ENCODE data around the gene TNFRSF4.

The TNFRSF4 gene

GRCh38 chr1:1216770-1217620 lies 3.0 kb upstream of the TNFRSF4 start:
- DNase-seq: no peak

DNA sequence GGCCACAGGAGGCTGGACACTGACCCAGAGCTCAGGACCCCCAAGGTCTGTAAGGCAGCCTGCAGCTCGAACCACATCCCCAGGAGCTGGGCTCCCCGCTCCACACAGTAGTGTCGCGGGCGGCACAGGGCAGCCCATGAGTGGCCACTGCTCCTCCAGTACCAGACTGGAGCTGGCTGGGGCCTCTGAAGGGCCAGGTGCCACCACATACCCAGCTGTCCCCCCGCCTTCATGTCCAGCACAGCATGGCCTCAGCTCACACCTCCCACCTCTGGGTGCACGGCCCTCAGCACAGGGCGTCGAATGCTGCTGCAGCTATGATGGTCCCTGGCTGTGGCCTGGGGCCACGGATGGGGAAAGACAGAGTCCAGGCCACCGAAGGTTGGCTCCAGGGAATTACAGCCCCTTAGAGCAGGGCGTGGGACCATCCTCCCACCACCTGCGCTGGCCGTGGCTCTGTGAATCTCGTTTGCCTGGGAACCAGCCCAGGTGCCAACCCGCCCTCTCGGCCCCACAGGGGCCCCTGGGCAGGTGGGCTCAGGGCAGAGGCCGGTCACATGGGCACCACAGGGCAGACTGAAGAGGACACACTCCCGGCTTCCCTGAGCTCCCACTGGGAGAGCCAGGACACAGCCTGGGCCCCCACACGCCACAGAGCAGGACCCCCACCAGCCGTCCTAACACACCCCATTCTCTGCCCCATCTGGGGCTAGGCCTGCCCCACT lies 2.1 kb upstream of the TNFRSF4 start:
- no peak for DNase-seq

GRCh38 chr1:1215080-1215676 lies 1.2 kb upstream of the TNFRSF4 start:
- no peak for DNase-seq

GRCh38 chr1:1212780-1213344 lies 1.1 kb downstream of the TNFRSF4 start:
- no peak for DNase-seq

- no peak for DNase-seq
Observed at GRCh38 chr1:1211541-1212441, 2.2 kb downstream of the TNFRSF4 start.

DNA sequence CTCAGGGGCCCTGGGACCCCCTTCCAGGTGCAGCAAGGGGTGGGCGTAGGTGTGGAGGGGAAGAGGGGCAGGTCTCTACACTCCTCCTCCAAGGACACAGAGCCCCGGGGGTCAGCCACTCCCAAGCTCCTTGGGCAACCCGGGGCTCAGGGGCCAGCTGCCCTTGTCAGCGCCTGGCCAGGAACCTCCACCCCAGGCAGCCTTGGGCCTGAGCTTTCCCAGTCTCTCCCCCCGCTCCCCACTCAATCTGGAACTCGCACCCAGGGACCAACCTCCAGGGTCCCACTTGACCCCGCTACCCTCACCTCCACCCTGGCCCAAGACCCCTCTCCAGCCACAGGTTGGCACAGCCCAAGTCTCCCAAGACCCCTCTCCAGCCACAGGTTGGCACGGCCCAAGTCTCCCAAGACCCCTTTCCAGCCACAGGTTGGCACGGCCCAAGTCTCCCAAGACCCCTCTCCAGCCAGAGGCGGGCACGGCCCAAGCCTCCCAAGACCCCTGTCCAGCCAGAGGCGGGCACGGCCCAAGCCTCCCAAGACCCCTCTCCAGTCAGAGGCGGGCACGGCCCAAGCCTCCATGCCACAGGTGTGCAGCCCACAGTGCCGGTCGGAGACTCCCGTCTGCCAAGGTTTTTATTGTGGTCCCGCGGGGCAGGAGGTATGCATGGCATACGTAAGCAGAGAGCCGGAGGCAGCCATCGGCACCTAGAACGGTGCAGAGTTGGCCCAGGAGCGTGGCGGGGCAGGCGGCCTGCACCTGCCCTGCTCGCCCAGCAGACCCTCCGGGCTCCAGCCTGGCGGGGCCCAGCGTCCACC lies 3.0 kb downstream of the TNFRSF4 start:
- DNase-seq: no peak

GRCh38 chr1:1208713-1209433 lies 5.1 kb downstream of the TNFRSF4 start:
- DNase-seq: no peak

DNA sequence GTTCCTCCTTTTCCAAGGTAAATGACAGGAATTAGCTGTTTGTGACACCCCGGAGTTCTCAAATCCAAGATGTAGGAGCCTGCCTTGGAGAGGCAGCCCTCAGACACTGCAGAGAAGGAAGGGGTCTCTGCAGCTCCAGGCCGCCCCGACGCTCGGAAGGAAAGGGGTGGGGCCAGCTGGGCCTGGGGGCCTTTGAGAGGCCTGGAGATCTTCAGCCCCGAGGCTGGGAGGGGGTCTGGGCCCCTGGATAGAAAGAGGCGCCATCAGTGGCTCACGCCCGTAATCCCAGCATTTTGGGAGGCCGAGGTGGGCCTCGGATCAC lies 6.4 kb downstream of the TNFRSF4 start:
- no peak for DNase-seq

DNA sequence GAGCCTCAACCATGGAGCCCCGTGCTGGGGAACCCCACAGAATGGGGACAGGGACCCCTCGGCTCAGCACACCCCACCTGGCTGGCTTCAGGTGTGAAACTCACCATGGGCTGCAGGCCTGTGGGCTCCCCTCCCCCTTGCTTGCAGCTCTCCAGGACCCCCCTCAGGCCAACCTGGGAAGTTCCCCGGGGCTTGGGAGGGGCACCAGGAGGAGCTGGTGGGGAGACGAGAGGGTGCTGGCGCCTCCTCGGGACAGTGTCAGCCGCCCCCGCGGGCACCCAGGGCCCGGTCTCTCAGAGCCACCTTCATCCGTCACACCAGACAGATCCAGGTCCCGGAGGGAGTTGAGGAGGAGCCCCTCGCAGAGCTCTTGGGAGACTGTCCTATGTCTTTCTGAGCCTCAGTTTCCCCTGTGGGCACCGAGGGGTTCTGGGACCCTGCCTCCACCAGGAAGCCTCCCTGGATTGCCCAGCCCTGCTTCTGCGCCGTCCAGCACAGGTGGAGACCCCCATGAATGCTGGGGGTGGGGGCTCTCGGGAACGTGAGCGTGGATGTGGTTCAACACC lies 6.9 kb downstream of the TNFRSF4 start:
- no peak for DNase-seq

DNA sequence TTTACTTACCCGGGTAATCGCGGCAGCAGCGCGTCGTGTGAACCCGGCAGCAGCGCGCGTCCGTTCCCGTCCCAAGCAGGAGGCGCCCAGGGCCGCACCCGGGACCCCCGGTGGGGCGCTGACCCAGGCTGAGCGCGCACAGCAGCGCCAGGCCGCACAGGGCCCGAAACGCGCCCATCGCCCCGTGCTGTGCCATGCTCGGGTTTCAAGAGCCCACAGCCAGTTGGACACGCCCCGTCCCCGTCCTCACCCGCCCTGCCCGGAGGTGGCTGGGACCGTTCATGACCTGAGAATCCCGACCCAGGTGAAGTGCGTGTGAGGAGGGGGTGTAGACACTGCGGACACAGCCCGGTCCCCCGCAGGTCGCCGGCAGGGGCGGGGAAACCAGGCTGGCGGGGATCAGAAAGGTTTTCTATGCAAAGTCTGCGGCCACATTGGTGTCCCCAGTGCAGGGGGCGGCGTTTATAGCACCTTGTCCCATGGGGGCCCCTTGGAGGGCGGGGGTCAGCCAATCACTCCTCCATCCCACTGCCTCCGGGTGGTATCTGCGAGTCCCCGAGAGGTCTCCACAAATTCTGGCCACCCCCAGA lies 7.5 kb downstream of the TNFRSF4 start, which contains the start of gene TNFRSF18:
TNFRSF18 (minus strand) TSS at position 217 of the 590 bp plus-strand sequence; CDS start at position 196, 21 bp downstream.
- no peak for DNase-seq

DNA sequence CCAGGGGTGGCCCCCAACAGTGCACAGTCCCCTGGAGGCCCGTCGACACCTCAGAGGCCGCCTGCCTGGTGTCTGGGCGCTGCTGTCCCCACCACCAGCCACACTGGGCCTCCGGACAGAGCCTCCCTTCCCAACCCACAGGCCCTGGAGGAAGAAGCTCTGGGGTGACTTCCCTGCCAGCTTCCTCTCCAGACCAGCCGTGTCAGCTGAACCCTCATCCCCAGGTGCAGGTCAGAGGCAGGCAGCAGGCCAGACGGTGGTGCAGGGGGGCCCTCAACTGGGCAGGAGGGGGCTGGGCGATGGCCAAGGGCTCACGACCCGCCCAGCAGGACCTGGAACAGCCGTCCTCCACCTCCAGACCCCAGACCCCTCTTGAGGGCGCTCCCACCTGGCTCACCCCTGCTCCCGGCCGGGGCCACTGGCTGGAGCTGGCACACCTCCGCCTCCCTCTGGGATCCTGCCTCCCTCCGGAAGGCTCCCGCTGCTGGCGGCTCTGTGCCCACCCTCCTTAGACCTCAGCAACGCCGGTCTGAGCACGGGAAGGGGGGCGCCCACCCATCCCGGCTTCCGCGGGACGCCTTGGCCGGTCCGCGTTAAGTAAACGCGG lies 8.1 kb downstream of the TNFRSF4 start:
- DNase-seq: no peak

DNA sequence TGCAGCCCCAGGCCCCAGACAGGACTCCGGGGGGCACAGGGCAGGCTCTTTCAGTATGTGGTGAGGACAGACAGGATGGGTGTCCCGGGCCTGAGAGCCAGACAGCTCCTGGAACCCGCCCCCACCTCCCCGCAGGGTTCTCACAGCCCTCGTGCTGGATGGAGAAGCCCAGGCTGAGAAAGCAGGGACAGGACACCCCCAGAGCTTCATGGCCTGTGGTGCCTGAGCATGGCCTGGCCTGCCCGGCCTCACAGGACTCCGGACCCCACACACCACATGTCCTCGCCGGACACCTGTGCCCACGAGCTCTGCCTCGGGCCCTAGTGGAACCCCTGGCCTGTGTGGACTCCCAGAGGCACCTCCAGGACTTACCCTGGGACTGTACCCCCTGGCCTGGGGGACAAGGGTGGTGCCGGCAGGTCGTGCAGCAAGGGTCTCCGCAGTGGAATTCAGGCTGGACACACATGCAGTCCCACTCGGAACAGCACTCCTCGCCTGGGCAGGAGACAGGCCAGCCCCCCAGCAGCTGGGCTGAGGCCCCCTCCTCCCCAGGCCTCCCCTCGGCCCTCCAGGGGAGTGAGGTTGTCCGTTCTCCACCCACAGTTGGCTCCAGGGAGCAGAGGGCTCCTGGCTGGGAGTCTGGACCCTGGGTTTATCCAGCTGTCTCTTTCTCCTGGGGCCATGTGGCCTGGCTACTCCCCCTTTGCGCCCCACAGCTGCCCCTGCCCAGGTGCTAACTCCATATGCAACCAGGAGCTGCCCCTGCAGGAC lies 8.8 kb downstream of the TNFRSF4 start:
- no peak for DNase-seq

DNA sequence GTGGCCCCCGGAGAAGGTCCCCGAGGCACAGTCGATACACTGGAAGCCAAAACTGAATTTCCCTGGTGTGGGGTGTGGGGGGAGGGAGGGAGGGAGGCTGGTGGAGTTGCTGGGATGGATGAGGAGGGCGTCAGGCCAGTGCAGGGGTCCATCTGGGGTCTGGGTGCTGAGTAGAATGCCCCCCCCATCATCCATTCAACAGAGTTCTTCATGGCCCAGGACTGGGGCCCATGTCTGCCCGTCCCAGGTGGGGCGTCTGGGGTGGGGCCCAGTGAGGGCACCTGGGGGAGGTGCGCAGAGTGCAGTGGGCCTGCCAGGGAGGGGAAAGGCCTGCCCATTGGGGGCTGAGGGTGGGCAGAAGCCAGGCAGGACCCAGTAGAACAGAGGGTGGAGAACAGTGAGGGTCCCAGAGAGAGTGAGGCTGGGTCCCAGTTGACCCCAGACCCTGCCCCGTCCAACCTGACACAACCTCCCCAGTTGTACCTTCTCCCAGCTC lies 9.5 kb downstream of the TNFRSF4 start:
- no peak for DNase-seq

GRCh38 chr1:1203561-1204424 lies 10.2 kb downstream of the TNFRSF4 start:
- DNase-seq: no peak

- DNase-seq: no peak
Observed at GRCh38 chr1:1202831-1203560, 11.0 kb downstream of the TNFRSF4 start.

GRCh38 chr1:1200876-1201810 lies 12.8 kb downstream of the TNFRSF4 start:
- no peak for DNase-seq

Measured in NCI-H1092 treated with DMSO at 0.1 percent for 48 hours (cell line).